ENCODE measurements around the gene DENND4C. TPM values are rescaled to one million over a fixed set of nuclear protein-coding genes. Genes with fewer than 3 reads are reported as not detected.

The DENND4C gene
- total RNA-seq, 1 experiment from 2014 or later: 26.6 TPM

DNA sequence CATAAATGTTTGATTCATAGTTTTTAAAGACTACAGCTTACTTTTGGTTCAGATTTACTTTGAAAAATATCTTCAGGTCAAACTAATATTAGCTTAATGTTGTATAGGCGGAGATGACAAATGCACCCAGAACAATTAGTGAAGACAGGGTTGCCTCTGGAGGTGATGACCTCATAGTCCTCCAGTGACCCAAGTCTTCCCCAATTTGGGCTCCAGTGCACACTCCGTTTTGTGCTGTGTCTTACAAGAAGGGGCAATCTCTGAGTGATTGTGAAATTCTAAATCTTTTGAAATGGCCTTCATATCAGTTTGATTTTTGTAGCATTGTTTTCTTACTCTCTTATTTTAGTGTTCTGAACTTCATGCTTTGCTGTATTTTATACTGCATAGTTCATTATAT lies 57.6 kb downstream of the DENND4C start:
- no peaks in the 10 kb centered on the region for H3K27me3 Mint-ChIP-seq (ENCODE audit: low read depth)
- Histone ChIP-seq H3K4ac (ENCODE audit: low read depth, low read length) (no peak overlapping the region), H2BK12ac (ENCODE audit: insufficient read length, low read depth, low read length) (no peak overlapping the region), H3K27me3 (ENCODE audit: insufficient read depth, low read length) (no peaks in the 10 kb centered on the region), H4K91ac (ENCODE audit: insufficient read length, low read depth, low read length) (no peak overlapping the region), H3K79me1 (ENCODE audit: insufficient read depth, low read depth, low read length, poor library complexity, severe bottlenecking) (peaks cover 3% of the 10 kb centered on the region), H3K56ac (ENCODE audit: insufficient read length, low read depth, low read length) (no peak overlapping the region), H3K23ac (ENCODE audit: insufficient read length, low read depth, low read length) (no peak overlapping the region), H3K9ac (ENCODE audit: extremely low read depth, insufficient read length, low read length) (no peak overlapping the region), H2AFZ (ENCODE audit: low read length) (no peak overlapping the region), H2BK5ac (ENCODE audit: insufficient read length, low read length) (no peak overlapping the region), H3K4me1 (ENCODE audit: insufficient read depth, low read length) (no peaks in the 10 kb centered on the region), H4K20me1 (ENCODE audit: control insufficient read depth, insufficient read depth, insufficient read length) (no peaks in the 10 kb centered on the region), H3K23me2 (ENCODE audit: insufficient read length, low read depth, low read length, poor library complexity, severe bottlenecking) (no peaks in the 10 kb centered on the region), H3K9me3 (ENCODE audit: control insufficient read depth, low read depth, low read length) (no peaks in the 10 kb centered on the region), H3K27ac (ENCODE audit: insufficient read length, low read depth, low read length) (no peak overlapping the region), H3K14ac (ENCODE audit: insufficient read depth, low read length) (no peak overlapping the region), H2BK15ac (ENCODE audit: low read depth, low read length) (no peak overlapping the region), H3K4me2 (ENCODE audit: insufficient read depth, insufficient read length, low read length) (no peak overlapping the region), H3K18ac (ENCODE audit: insufficient read length, low read depth, low read length) (no peak overlapping the region), H3K79me2 (ENCODE audit: insufficient read depth, low read length) (no peaks in the 10 kb centered on the region), H4K5ac (ENCODE audit: insufficient read length, low read depth, low read length) (no peak overlapping the region), H2BK120ac (ENCODE audit: low read depth, low read length, poor library complexity, severe bottlenecking) (no peak overlapping the region), H2AK5ac (ENCODE audit: insufficient read length, low read length) (no peak overlapping the region), H3T11ph (ENCODE audit: low read length) (no peak overlapping the region), H4K8ac (replicated peaks; ENCODE audit: insufficient read length, low read depth, low read length) (no peak overlapping the region), H2BK20ac (ENCODE audit: low read depth, low read length, poor library complexity, severe bottlenecking) (no peak overlapping the region)
- WGBS (ENCODE audit: extremely low coverage, insufficient read length, low lambda C conversion rate): no CpG with 5 or more reads among the region's 2 CpGs
- no peaks in the 10 kb centered on the region for H3K9me3 Mint-ChIP-seq
- no peak overlapping the region for H3K27ac Mint-ChIP-seq
- no peak for DNase-seq
- no peak for TF ChIP-seq CTCF (conservative IDR thresholded peaks at IDR 0.05)
- H3K36me3 Mint-ChIP-seq (ENCODE audit: insufficient read depth in 1 of 3, low read depth in 3 of 3): peaks cover 0 to 23% (median 22%) of the 10 kb centered on the region in 3 experiments; a peak in 5 of 7 replicates
- H3K4me3 Mint-ChIP-seq: no peak overlapping the region
- no peaks in the 10 kb centered on the region for H3K4me1 Mint-ChIP-seq

Measured in H9 (cell line).